Esophagus squamous epithelium (tissue), 5 donors: Measurements from ENCODE around the gene UGT1A10. TPM values are rescaled to one million over a fixed set of nuclear protein-coding genes. Genes with fewer than 3 reads are reported as not detected.

ENCODE experiments used
- DNase-seq: peaks from one replicate; lab custom pipeline; 2025; lab: John Stamatoyannopoulos, UW
- H3K27ac ChIP-seq, 4 donors: fragments of 200-600 bp; sonication (generic); one replicate each; pipeline ENCODE4 v1.5.1; 2016 to 2019; ENCODE audit warnings: mild to moderate bottlenecking in 1 of 4
- H3K27me3 ChIP-seq, 4 donors: fragments of 200-600 bp; sonication (generic); 1 replicate in 3 of 4; 2 replicates in 1 of 4; pipeline versions ENCODE4 v1.5.1 to v1.6.0; 2017 to 2021; ENCODE audit warnings: antibody characterized with exemption in 1 of 4
- H3K36me3 ChIP-seq, 3 donors: fragments of 200-600 bp; sonication (generic); one replicate each; pipeline ENCODE4 v1.5.1; 2016 to 2019
- H3K4me1 ChIP-seq, 3 donors: fragments of 200-600 bp; sonication (generic); one replicate each; pipeline ENCODE4 v1.5.1; 2017 to 2019
- H3K4me3 ChIP-seq, 4 donors: fragments of 200-600 bp; sonication (generic); 1 replicate in 3 of 4; 2 replicates in 1 of 4; pipeline ENCODE4 v1.5.1; 2016 to 2019; ENCODE audit warnings: mild to moderate bottlenecking in 2 of 4, moderate library complexity in 1 of 4
- H3K9me3 ChIP-seq, 3 donors: fragments of 200-600 bp; sonication (generic); one replicate each; pipeline ENCODE4 v1.5.1; 2016 to 2019
- CTCF ChIP-seq, 6 experiments: fragments of 450-650 bp in 4 of 6; fragments of 200-600 bp in 2 of 6; sonication (generic) in 2 of 6; IDR thresholded peaks; one replicate each; pipeline ENCODE4 v1.5.1; 2016 to 2019; ENCODE audit warnings: antibody characterized with exemption in 6 of 6, mild to moderate bottlenecking in 4 of 6, moderate library complexity in 4 of 6
- POLR2A ChIP-seq, 4 donors: fragments of 450-650 bp; IDR thresholded peaks; one replicate each; pipeline ENCODE4 v1.6.1; 2017; ENCODE audit warnings: antibody characterized with exemption in 4 of 4, mild to moderate bottlenecking in 4 of 4, moderate library complexity in 3 of 4
- WGBS, 2 donors: methylation state at CpG; one replicate each; pipeline ENCODE4 v1.1.5; 2018; 5-methylcytosine and 5-hydroxymethylcytosine counted together
- intact Hi-C: fragments of 100-400 bp; cut with DNase I; formaldehyde crosslinking; loops from one replicate; pipeline ENCODE4 v1.15.0; 2022
- total RNA-seq, 4 donors: library from RNA; depleted of rRNA; stranded (reverse); fragments of >200 nt; gene quantifications; one replicate each; pipeline ENCODE4 v1.1.0, GENCODE V29; 2016
- donor health status: DM: yes; HTN: yes; CAD: no.

UGT1A10 gene
- total RNA-seq, 4 donors from 2014 or later: 12.4 to 45.0 (median 23.9) TPM

- 75 to 96% methylated on average over 6 of the region's 6 CpGs for WGBS, 2 donors
- intact Hi-C loops: no loop called here
- TF ChIP-seq CTCF (IDR thresholded peaks at IDR 0.05) (no peak), POLR2A (IDR thresholded peaks at IDR 0.05) (no peak)
- no peaks in the 10 kb centered on the region for H3K36me3 ChIP-seq
- no peak overlapping the region for H3K4me3 ChIP-seq
- no peaks in the 10 kb centered on the region for H3K9me3 ChIP-seq
- no peaks in the 10 kb centered on the region for H3K4me1 ChIP-seq
- no peak overlapping the region for H3K27ac ChIP-seq
- DNase-seq: no peak
- H3K27me3 ChIP-seq: no peaks in the 10 kb centered on the region
Observed at GRCh38 chr2:233820774-233821105, 184.5 kb downstream of the UGT1A10 start.

- Histone ChIP-seq H3K27me3 (no peaks in the 10 kb centered on the region), H3K4me3 (no peak overlapping the region), H3K9me3 (no peaks in the 10 kb centered on the region), H3K27ac (no peak overlapping the region), H3K36me3 (no peaks in the 10 kb centered on the region), H3K4me1 (no peaks in the 10 kb centered on the region)
- no peak for TF ChIP-seq POLR2A (IDR thresholded peaks at IDR 0.05)
- TF ChIP-seq CTCF (IDR thresholded peaks at IDR 0.05): no peak
- no peak for DNase-seq
- intact Hi-C loops: no loop called here
- WGBS, 2 donors: 84 to 94% methylated on average over 2 to 3 of the region's 3 CpGs
Observed at GRCh38 chr2:233821196-233821595, 184.9 kb downstream of the UGT1A10 start.

- H3K36me3 ChIP-seq: no peaks in the 10 kb centered on the region
- H3K9me3 ChIP-seq: no peaks in the 10 kb centered on the region
- TF ChIP-seq CTCF (IDR thresholded peaks at IDR 0.05): no peak
- no peak for TF ChIP-seq POLR2A (IDR thresholded peaks at IDR 0.05)
- no peak overlapping the region for H3K27ac ChIP-seq
- intact Hi-C loops: no loop called here
- H3K4me3 ChIP-seq: no peak overlapping the region
- WGBS, 2 donors: 93 to 94% methylated on average over 7 of the region's 8 CpGs
- H3K27me3 ChIP-seq: no peaks in the 10 kb centered on the region
- DNase-seq: no peak
- no peaks in the 10 kb centered on the region for H3K4me1 ChIP-seq
Observed at GRCh38 chr2:233821709-233822100, 185.5 kb downstream of the UGT1A10 start.

GRCh38 chr2:233822101-233822771 is 186.0 kb downstream of the UGT1A10 start:
- whole genome bisulfite sequencing, 2 donors: 84 to 88% methylated on average over 3 to 10 of the region's 21 CpGs
- TF ChIP-seq POLR2A (IDR thresholded peaks at IDR 0.05) (no peak), CTCF (IDR thresholded peaks at IDR 0.05) (no peak)
- Histone ChIP-seq H3K27ac (no peak overlapping the region), H3K36me3 (no peaks in the 10 kb centered on the region), H3K4me1 (no peaks in the 10 kb centered on the region), H3K4me3 (no peak overlapping the region), H3K27me3 (no peaks in the 10 kb centered on the region), H3K9me3 (no peaks in the 10 kb centered on the region)
- intact Hi-C loops: no loop called here
- no peak for DNase-seq

Other genes with a start within 250 kb of the UGT1A10 start
- 10 to 100 TPM; 18.7 to 32.8 (median 23.0) TPM for gene USP40, start 69.7 kb upstream of the UGT1A10 start, total RNA-seq
- gene UGT1A8, start 18.8 kb upstream of the UGT1A10 start, total RNA-seq: 1 to 10 TPM in 2 of 4 donors, under 1 TPM in 2; 0.13 to 1.7 (median 0.84) TPM
- gene UGT1A9, start 35.5 kb downstream of the UGT1A10 start, total RNA-seq: 1 to 10 TPM in 2 of 4 donors, under 1 TPM in 2; 0.49 to 1.7 (median 1.2) TPM
- 100 to 1,000 TPM in 1 of 4 donors, 10 to 100 TPM in 3; 28.1 to 145 (median 78.5) TPM for gene UGT1A7, start 45.5 kb downstream of the UGT1A10 start, total RNA-seq
- gene UGT1A6, start 56.4 kb downstream of the UGT1A10 start, total RNA-seq: 10 to 100 TPM; 30.8 to 67.1 (median 61.3) TPM
- gene UGT1A5, start 76.5 kb downstream of the UGT1A10 start, total RNA-seq: 1 to 10 TPM in 3 of 4 donors, under 1 TPM in 1; 0.67 to 9.7 (median 5.8) TPM
- gene UGT1A4, start 82.3 kb downstream of the UGT1A10 start, total RNA-seq: 1 to 10 TPM; 1.1 to 7.4 (median 3.4) TPM
- gene UGT1A3, start 92.6 kb downstream of the UGT1A10 start, total RNA-seq: 1 to 10 TPM; 2.8 to 7.6 (median 3.4) TPM
- gene UGT1A1, start 123.8 kb downstream of the UGT1A10 start, total RNA-seq: 1 to 10 TPM; 2.3 to 7.1 (median 3.4) TPM
- gene MROH2A, start 141.9 kb downstream of the UGT1A10 start, total RNA-seq: 1 to 10 TPM in 1 of 4 donors, under 1 TPM in 3; under 0.01 to 2.1 (median 0.57) TPM
- gene HJURP, start 218.1 kb downstream of the UGT1A10 start, total RNA-seq: 1 to 10 TPM; 5.1 to 8.5 (median 5.8) TPM